Measurements from ENCODE around the gene HJV. TPM values are rescaled to one million over a fixed set of nuclear protein-coding genes. Genes with fewer than 3 reads are reported as not detected.

HJV gene
- total and polyA plus RNA-seq, 2 of the 13 experiments (the other 11 are each of a cell fraction or from before 2014, with no cell fraction given) = 0.18 TPM; not detected in 1

GRCh38 chr1:145990249-145990855, 31.2 kb downstream of the HJV start (continued):
- TF ChIP-seq ZNF460 (CRISPR knock-in tag; IDR thresholded peaks at IDR 0.05; ENCODE audit: borderline replicate concordance) = peak; percentile 35; the same call in 1 of the 2 replicates
- TF ChIP-seq ZNF782 (CRISPR knock-in tag; IDR thresholded peaks at IDR 0.05; ENCODE audit: borderline replicate concordance) = no peak
- TF ChIP-seq FOXO1 (CRISPR knock-in tag; IDR thresholded peaks at IDR 0.05) = peak; percentile 45; the same call in 1 of the 2 replicates
- no peak for TF ChIP-seq ZBTB7B (CRISPR knock-in tag; IDR thresholded peaks at IDR 0.05)
- TF ChIP-seq ERF (CRISPR knock-in tag; IDR thresholded peaks at IDR 0.05) = no peak
- TF ChIP-seq ZNF770 (CRISPR knock-in tag; IDR thresholded peaks at IDR 0.05) = peak; percentile 61
- TF ChIP-seq HNRNPH1 (optimal IDR thresholded peaks at IDR 0.05; ENCODE audit: low read depth, low read length) = no peak
- no peak for TF ChIP-seq POGK (CRISPR knock-in tag; conservative IDR thresholded peaks at IDR 0.05)
- TF ChIP-seq ATF4 (CRISPR knock-in tag; IDR thresholded peaks at IDR 0.05) = peak in 1 of 2 experiments; percentile 43; a peak in 1 of 4 replicates
- TF ChIP-seq ZFY (CRISPR knock-in tag; IDR thresholded peaks at IDR 0.05) = 0 out of 2 replicates have a peak, but pooled peaks have one; percentile 21
- TF ChIP-seq MTERF4 (CRISPR knock-in tag; IDR thresholded peaks at IDR 0.05) = no peak
- TF ChIP-seq SP1 (IDR thresholded peaks at IDR 0.05) = no peak
- TF ChIP-seq SP1 (CRISPR knock-in tag; IDR thresholded peaks at IDR 0.05) = no peak
- no peak for TF ChIP-seq HNRNPUL1 (IDR thresholded peaks at IDR 0.05; ENCODE audit: low read depth, low read length)
- TF ChIP-seq SP5 (CRISPR knock-in tag; IDR thresholded peaks at IDR 0.05; ENCODE audit: borderline replicate concordance, low read depth) = peak; percentile 69
- no peak for TF ChIP-seq ZFAT (CRISPR knock-in tag; conservative IDR thresholded peaks at IDR 0.05)
- TF ChIP-seq MED1 (CRISPR knock-in tag; IDR thresholded peaks at IDR 0.05) = peak; percentile 38; the same call in 1 of the 2 replicates
- TF ChIP-seq ZNF788 (CRISPR knock-in tag; IDR thresholded peaks at IDR 0.05; ENCODE audit: borderline replicate concordance) = no peak
- no peak for TF ChIP-seq TFE3 (CRISPR knock-in tag; IDR thresholded peaks at IDR 0.05)
- no peak for TF ChIP-seq ZSCAN20 (CRISPR knock-in tag; IDR thresholded peaks at IDR 0.05; ENCODE audit: borderline replicate concordance)
- peak; percentile 63; the same call in 1 of the 2 replicates for TF ChIP-seq CEBPG (CRISPR knock-in tag; IDR thresholded peaks at IDR 0.05)
- peak; percentile 79 for TF ChIP-seq CEBPB (IDR thresholded peaks at IDR 0.05; ENCODE audit: borderline replicate concordance, low read depth, low read length)
- 0 out of 2 replicates have a peak, but pooled peaks have one; percentile 33 for TF ChIP-seq ZNF644 (CRISPR knock-in tag; IDR thresholded peaks at IDR 0.05; ENCODE audit: low read depth)
- no peak for TF ChIP-seq ZNF878 (CRISPR knock-in tag; IDR thresholded peaks at IDR 0.05)
- TF ChIP-seq RXRB (CRISPR knock-in tag; IDR thresholded peaks at IDR 0.05; ENCODE audit: borderline replicate concordance) = peak; percentile 97
